GM12872 (cell line): ENCODE results near the gene SLC25A34.
A peak's percentile ranks its signal among the peaks of the same experiment; 100 is the strongest.

Experiments used
- CTCF ChIP-seq: IDR thresholded peaks from 3 replicates; pipeline ENCODE4 v1.5.1; 2011; ENCODE audit warnings: low read depth, mild to moderate bottlenecking, low read length, moderate library complexity; ENCODE audit not compliant: insufficient read depth

The SLC25A34 gene

GRCh38 chr1:15740924-15741850 lies 5.1 kb downstream of the SLC25A34 start:
- peak; percentile 90 for TF ChIP-seq CTCF

- TF ChIP-seq CTCF, result no peak
These were observed 6.3 kb downstream of the SLC25A34 start, which contains the start of gene TMEM82 for GRCh38 chr1:15742339-15742801. TMEM82 (plus strand) TSS chr1:15742499; CDS start chr1:15742560, 61 bp downstream.

GRCh38 chr1:15744122-15744679 lies 8.1 kb downstream of the SLC25A34 start:
- TF ChIP-seq CTCF, result no peak

- no peak for TF ChIP-seq CTCF
These were observed 11.3 kb downstream of the SLC25A34 start for GRCh38 chr1:15747378-15747777.

GRCh38 chr1:15748264-15748663 lies 12.2 kb downstream of the SLC25A34 start:
- no peak for TF ChIP-seq CTCF

- TF ChIP-seq CTCF, result no peak
These were observed 12.8 kb downstream of the SLC25A34 start for GRCh38 chr1:15748690-15749398.
